Upper lobe of left lung (tissue), 6 donors: ENCODE measurements around the gene MB. TPM values are rescaled to one million over a fixed set of nuclear protein-coding genes. Genes with fewer than 3 reads are reported as not detected.

Source experiments
- ATAC-seq, 2 donors: fragments of 200-7000 bp; cut with Tn5 transposase; one replicate each; pipeline ENCODE4 v1.9.1; 2022; ENCODE audit warnings: mild to moderate bottlenecking in 2 of 2, moderate library complexity in 2 of 2; ENCODE audit not compliant: low FRiP score in 2 of 2
- DNase-seq, 2 donors: peaks; one replicate each; pipeline ENCODE4 v3.0.0-alpha.2; 2019 to 2020
- H3K27ac ChIP-seq, 4 donors: fragments of 200-600 bp; sonication (generic); one replicate each; pipeline ENCODE4 v1.5.1; 2016 to 2019
- H3K27me3 ChIP-seq, 4 donors: fragments of 200-600 bp; sonication (generic); one replicate each; pipeline ENCODE4 v1.5.1; 2017 to 2019
- H3K36me3 ChIP-seq, 4 donors: fragments of 200-600 bp; sonication (generic); one replicate each; pipeline ENCODE4 v1.5.1; 2016 to 2019
- H3K4me1 ChIP-seq, 4 donors: fragments of 200-600 bp; sonication (generic); one replicate each; pipeline ENCODE4 v1.5.1; 2018 to 2019
- H3K4me3 ChIP-seq, 4 donors: fragments of 200-600 bp; sonication (generic); one replicate each; pipeline ENCODE4 v1.5.1; 2017 to 2019; ENCODE audit warnings: mild to moderate bottlenecking in 2 of 4, moderate library complexity in 1 of 4
- H3K9me3 ChIP-seq, 4 donors: fragments of 200-600 bp; sonication (generic); one replicate each; pipeline ENCODE4 v1.5.1; 2018 to 2019
- EP300 ChIP-seq, 4 donors: sonication (generic); formaldehyde crosslinking; IDR thresholded peaks; one replicate each; pipeline ENCODE4 v1.5.1; 2017; ENCODE audit warnings: antibody characterized with exemption in 4 of 4, control low read depth in 2 of 4
- POLR2A ChIP-seq, 4 donors: fragments of 450-650 bp; IDR thresholded peaks; one replicate each; pipeline ENCODE4 v1.5.1; 2016 to 2017; ENCODE audit warnings: antibody characterized with exemption in 4 of 4, mild to moderate bottlenecking in 2 of 4
- POLR2AphosphoS5 ChIP-seq, 2 donors: sonication (generic); formaldehyde crosslinking; IDR thresholded peaks; one replicate each; pipeline ENCODE4 v1.5.1; 2017; ENCODE audit warnings: antibody characterized with exemption in 2 of 2
- WGBS, 2 donors: methylation state at CpG; one replicate each; pipeline ENCODE4 v1.1.5; 2017 to 2018; 5-methylcytosine and 5-hydroxymethylcytosine counted together
- total RNA-seq, 6 donors: library from RNA; depleted of rRNA in 4 of 6; stranded (reverse); fragments of >200 nt in 4 of 6; gene quantifications; one replicate each; pipeline versions ENCODE4 v1.1.0 to v1.2.1, GENCODE V29; 2016 to 2021
- TF ChIP-seq, protein P1 (sequence below), 6 experiments: fragments of 450-650 bp in 4 of 6; fragments of 200-600 bp in 2 of 6; sonication (generic) in 2 of 6; IDR thresholded peaks; one replicate each; pipeline ENCODE4 v1.5.1; 2016 to 2019; ENCODE audit warnings: antibody characterized with exemption in 6 of 6
- donor health status: DM: no; HTN: no; CAD: no; lungs with moderate emphysema.
- donor health status: DM: no; HTN: yes; CAD: no; lungs with severe emphysema.

MB gene
- total RNA-seq, 6 donors from 2014 or later: 0.46 to 1.1 (median 0.98) TPM; not detected in 3

DNA sequence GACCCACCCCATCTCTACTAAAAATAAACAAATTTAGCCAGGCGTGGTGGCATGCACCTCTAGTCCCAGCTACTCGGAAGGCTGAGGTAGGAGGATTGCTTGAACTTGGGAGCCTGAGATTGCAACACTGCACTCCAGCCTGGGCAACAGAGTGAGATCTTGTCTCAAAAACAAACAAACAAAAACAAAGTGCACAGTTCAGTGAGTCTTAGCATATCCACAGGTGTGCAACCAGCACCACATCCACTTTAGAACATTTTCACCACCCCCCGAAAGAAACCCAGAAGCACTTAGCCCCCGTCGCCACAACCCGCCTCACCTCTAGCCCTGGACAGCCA is 27.4 kb downstream of the MB start:
- TF ChIP-seq EP300 (IDR thresholded peaks at IDR 0.05) (no peak), POLR2A (IDR thresholded peaks at IDR 0.05) (no peak), POLR2AphosphoS5 (IDR thresholded peaks at IDR 0.05) (no peak)
- TF ChIP-seq, protein P1, sequence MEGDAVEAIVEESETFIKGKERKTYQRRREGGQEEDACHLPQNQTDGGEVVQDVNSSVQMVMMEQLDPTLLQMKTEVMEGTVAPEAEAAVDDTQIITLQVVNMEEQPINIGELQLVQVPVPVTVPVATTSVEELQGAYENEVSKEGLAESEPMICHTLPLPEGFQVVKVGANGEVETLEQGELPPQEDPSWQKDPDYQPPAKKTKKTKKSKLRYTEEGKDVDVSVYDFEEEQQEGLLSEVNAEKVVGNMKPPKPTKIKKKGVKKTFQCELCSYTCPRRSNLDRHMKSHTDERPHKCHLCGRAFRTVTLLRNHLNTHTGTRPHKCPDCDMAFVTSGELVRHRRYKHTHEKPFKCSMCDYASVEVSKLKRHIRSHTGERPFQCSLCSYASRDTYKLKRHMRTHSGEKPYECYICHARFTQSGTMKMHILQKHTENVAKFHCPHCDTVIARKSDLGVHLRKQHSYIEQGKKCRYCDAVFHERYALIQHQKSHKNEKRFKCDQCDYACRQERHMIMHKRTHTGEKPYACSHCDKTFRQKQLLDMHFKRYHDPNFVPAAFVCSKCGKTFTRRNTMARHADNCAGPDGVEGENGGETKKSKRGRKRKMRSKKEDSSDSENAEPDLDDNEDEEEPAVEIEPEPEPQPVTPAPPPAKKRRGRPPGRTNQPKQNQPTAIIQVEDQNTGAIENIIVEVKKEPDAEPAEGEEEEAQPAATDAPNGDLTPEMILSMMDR (IDR thresholded peaks at IDR 0.05): no peak
- WGBS, 2 donors: 82 to 88% methylated on average over 6 of the region's 6 CpGs
- Histone ChIP-seq H3K36me3 (no peaks in the 10 kb centered on the region), H3K9me3 (no peaks in the 10 kb centered on the region), H3K27ac (no peak overlapping the region), H3K4me1 (peaks cover 0 to 27% (median 15%) of the 10 kb centered on the region in 4 donors), H3K27me3 (no peaks in the 10 kb centered on the region), H3K4me3 (no peak overlapping the region)
- ATAC-seq (no peak), DNase-seq (no peak)

DNA sequence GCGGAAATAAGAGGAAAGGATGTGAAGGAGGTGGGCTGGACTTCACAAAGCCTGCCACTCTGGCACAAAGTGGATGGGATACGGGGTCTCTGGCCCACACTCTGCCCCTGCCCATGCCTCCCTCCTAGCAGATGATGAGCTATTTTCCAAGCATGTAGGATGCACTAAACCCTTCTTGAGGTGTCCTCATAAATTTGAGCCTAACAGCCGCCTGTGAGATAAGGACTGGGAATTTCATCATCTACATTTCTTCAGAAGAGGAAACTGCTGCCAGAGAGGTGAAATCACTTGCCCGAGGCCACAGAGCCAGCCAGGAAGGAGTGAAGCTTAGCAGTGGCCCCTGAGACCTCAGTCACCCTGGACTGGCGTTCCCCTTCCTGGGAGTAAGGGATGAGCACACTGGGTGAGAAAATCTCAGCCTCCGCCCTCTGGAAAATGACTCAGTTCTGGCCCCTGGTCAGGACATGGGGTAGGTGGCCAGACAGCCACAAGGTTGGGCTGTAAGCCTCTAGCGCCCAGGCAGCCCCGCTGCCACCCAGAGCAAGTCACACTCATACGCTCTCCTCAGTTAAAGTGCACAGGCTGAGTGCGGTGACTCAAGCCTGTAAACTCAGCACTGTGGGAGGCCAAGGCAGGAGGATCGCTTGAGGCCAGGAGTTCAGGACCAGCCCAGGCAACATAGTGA is 27.9 kb downstream of the MB start:
- Histone ChIP-seq H3K27ac (no peak overlapping the region), H3K27me3 (no peaks in the 10 kb centered on the region), H3K36me3 (no peaks in the 10 kb centered on the region), H3K4me3 (no peak overlapping the region), H3K4me1 (peaks cover 0 to 27% (median 15%) of the 10 kb centered on the region in 4 donors), H3K9me3 (no peaks in the 10 kb centered on the region)
- DNase-seq: peak in 1 of 2 donors; percentile 63
- TF ChIP-seq, protein P1 (IDR thresholded peaks at IDR 0.05): no peak
- TF ChIP-seq POLR2AphosphoS5 (IDR thresholded peaks at IDR 0.05) (no peak), POLR2A (IDR thresholded peaks at IDR 0.05) (no peak), EP300 (IDR thresholded peaks at IDR 0.05) (no peak)
- peak in 1 of 2 donors; percentile 93 for ATAC-seq
- WGBS, 2 donors: 67 to 79% methylated on average over 8 to 11 of the region's 11 CpGs

DNA sequence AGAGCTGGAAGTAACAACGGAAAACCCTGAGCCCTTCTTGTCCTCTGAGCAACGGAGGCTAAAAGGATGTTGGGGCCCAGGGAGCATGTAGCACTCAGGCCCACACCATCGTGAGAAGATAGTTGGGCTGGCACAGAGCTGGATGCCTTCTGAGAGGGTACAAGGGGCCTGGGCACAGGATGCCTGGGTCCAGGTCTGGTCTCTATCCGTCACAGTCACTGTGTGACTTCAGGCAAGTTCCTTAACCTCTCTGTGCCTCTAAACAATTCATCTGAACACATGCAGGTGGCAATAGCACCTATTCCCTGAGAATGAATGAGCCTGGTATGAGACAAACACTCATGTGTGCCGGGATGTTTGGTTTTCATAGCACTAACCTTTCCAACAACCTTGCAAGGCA is 29.2 kb downstream of the MB start:
- no peaks in the 10 kb centered on the region for H3K27me3 ChIP-seq
- ATAC-seq (no peak), DNase-seq (no peak)
- H3K27ac ChIP-seq: no peak overlapping the region
- 63 to 68% methylated on average over 5 of the region's 5 CpGs for WGBS, 2 donors
- H3K4me1 ChIP-seq: peaks cover 0 to 27% (median 15%) of the 10 kb centered on the region in 4 donors
- H3K4me3 ChIP-seq: no peak overlapping the region
- no peaks in the 10 kb centered on the region for H3K9me3 ChIP-seq
- no peak for TF ChIP-seq EP300 (IDR thresholded peaks at IDR 0.05)
- TF ChIP-seq, protein P1 (IDR thresholded peaks at IDR 0.05): no peak
- TF ChIP-seq POLR2AphosphoS5 (IDR thresholded peaks at IDR 0.05): no peak
- no peak for TF ChIP-seq POLR2A (IDR thresholded peaks at IDR 0.05)
- H3K36me3 ChIP-seq: no peaks in the 10 kb centered on the region

DNA sequence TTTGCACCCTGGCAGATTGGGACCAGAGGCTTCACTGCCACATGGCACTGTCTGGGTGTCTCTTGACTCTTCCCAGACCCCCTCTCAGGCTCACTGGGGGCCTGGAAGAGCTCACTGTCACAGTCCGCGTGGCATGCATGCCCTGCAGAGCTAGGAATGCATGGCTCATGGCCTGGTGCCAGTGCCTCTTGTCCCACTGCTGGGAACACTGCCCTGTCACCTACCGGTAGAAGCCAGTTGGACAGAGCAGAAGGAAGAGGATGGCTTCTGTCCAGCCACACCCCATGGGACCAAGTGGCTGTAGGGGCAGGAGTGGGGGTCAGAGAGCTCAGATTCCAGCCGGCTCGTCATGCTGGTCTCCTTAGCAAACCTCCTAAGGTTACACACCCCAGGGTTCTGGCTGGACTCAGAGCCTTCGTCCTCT is 29.7 kb downstream of the MB start:
- H3K36me3 ChIP-seq: no peaks in the 10 kb centered on the region
- TF ChIP-seq EP300 (IDR thresholded peaks at IDR 0.05) (no peak), POLR2A (IDR thresholded peaks at IDR 0.05) (no peak), POLR2AphosphoS5 (IDR thresholded peaks at IDR 0.05) (peak; percentile 21 to 33)
- TF ChIP-seq, protein P1 (IDR thresholded peaks at IDR 0.05): peak in 2 of 6 experiments; percentile 7 to 36
- peak in 1 of 2 donors; percentile 84 for DNase-seq
- peaks cover 0 to 26% (median 15%) of the 10 kb centered on the region in 4 donors for H3K4me1 ChIP-seq
- H3K9me3 ChIP-seq: no peaks in the 10 kb centered on the region
- no peaks in the 10 kb centered on the region for H3K27me3 ChIP-seq
- H3K4me3 ChIP-seq: no peak overlapping the region
- H3K27ac ChIP-seq: no peak overlapping the region
- ATAC-seq: peak in 1 of 2 donors; percentile 47
- 33 to 50% methylated on average over 5 to 6 of the region's 6 CpGs for WGBS, 2 donors

DNA sequence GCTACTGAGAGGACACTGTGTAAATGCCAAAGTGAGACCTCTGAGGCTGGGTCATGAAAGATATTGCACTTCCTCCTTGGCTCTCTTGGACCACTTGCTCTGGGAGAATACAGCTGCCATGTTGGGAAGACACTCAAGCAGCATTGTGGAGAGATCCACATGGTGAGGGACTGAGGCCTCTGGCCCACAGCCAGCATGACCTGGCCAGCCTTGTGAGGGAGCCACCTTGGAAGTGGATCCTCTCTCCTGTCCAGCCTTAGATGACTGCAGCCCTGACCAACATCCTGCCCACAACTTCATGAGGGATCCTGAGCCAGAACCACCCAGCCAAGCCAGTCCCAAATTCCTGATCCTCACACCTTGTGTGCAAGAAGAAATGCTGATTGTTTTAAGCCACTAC is 30.4 kb downstream of the MB start:
- ATAC-seq: no peak
- Histone ChIP-seq H3K4me1 (peaks cover 0 to 23% (median 15%) of the 10 kb centered on the region in 4 donors), H3K27ac (no peak overlapping the region), H3K4me3 (no peak overlapping the region), H3K9me3 (no peaks in the 10 kb centered on the region), H3K36me3 (no peaks in the 10 kb centered on the region), H3K27me3 (no peaks in the 10 kb centered on the region)
- TF ChIP-seq EP300 (IDR thresholded peaks at IDR 0.05) (no peak), POLR2A (IDR thresholded peaks at IDR 0.05) (no peak), POLR2AphosphoS5 (IDR thresholded peaks at IDR 0.05) (no peak)
- TF ChIP-seq, protein P1 (IDR thresholded peaks at IDR 0.05): no peak
- DNase-seq: no peak
